ENCODE data around the gene LTBP1. TPM values are rescaled to one million over a fixed set of nuclear protein-coding genes. Genes with fewer than 3 reads are reported as not detected.
A peak's percentile ranks its signal among the peaks of the same experiment; 100 is the strongest.

LTBP1 gene
- total RNA-seq, 1 donor from 2014 or later = 43.9 TPM

DNA sequence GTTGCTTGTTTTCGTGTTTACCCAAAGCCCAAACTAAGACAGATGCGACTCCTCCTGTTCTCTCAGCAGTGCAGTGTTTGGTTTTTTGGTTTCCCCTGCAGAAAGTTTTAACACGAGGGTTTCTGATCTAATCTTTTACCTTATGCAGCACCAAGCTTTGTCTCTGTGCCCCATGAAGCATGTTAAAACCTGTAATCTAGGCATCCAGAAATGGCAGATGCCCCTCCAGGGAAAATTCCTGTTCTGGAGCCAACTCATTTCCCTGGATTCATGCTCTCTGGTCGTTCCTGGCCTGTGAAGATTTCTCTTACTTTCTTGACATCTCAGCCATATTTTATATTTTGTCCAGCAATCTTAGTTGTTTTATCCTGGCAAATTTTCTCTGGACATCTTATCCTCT lies 91.5 kb downstream of the LTBP1 start:
- H3K4me3 ChIP-seq (ENCODE audit: low read depth, low read length) = no peak overlapping the region
- TF ChIP-seq, protein P1, sequence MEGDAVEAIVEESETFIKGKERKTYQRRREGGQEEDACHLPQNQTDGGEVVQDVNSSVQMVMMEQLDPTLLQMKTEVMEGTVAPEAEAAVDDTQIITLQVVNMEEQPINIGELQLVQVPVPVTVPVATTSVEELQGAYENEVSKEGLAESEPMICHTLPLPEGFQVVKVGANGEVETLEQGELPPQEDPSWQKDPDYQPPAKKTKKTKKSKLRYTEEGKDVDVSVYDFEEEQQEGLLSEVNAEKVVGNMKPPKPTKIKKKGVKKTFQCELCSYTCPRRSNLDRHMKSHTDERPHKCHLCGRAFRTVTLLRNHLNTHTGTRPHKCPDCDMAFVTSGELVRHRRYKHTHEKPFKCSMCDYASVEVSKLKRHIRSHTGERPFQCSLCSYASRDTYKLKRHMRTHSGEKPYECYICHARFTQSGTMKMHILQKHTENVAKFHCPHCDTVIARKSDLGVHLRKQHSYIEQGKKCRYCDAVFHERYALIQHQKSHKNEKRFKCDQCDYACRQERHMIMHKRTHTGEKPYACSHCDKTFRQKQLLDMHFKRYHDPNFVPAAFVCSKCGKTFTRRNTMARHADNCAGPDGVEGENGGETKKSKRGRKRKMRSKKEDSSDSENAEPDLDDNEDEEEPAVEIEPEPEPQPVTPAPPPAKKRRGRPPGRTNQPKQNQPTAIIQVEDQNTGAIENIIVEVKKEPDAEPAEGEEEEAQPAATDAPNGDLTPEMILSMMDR (conservative IDR thresholded peaks at IDR 0.05; ENCODE audit: low read depth, low read length) = no peak
- DNase-seq (ENCODE audit: low read depth) = no peak

DNA sequence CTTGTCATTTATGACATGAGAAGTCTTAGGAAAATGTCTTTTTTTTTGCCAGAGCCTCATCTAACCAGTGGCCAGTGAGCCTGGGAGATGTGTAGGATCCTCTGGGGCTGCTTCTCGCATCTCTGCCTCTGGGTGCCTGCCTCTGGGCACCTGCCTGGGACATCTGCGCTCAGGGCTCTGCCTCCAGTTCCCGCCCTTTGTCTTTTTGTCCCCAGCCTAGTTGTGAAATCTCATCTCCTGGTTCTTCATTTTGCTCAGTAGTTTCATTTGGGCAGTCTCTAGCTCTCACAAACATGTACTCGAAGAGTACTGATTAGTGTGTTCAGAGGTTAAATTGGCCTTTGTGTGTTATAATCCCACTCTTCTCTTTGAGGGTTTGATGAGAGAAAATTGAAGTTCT lies 92.0 kb downstream of the LTBP1 start:
- no peak overlapping the region for H3K4me3 ChIP-seq (ENCODE audit: low read depth, low read length)
- TF ChIP-seq, protein P1 (conservative IDR thresholded peaks at IDR 0.05; ENCODE audit: low read depth, low read length) = no peak
- DNase-seq (ENCODE audit: low read depth) = no peak

DNA sequence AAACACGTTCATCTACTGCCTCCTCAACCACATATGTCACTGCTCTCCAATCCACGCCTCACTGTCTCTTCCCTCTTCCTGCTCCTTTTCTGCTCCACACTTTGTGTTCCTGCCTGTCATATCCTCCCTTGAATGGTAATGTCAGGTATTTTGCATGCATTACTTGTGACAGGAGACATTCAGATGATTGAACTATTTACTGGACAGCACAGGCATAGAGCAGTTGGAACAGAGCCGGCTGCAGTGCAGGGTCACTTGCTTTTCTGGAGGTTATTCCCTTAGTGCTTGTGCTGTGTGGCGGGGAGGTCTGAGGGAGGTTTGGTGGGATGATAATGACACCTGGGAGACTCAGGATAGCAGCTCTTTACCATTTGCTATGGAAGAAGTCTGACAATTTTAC lies 93.8 kb downstream of the LTBP1 start:
- no peak for DNase-seq (ENCODE audit: low read depth)
- no peak overlapping the region for H3K4me3 ChIP-seq (ENCODE audit: low read depth, low read length)
- TF ChIP-seq, protein P1 (conservative IDR thresholded peaks at IDR 0.05; ENCODE audit: low read depth, low read length) = no peak

DNA sequence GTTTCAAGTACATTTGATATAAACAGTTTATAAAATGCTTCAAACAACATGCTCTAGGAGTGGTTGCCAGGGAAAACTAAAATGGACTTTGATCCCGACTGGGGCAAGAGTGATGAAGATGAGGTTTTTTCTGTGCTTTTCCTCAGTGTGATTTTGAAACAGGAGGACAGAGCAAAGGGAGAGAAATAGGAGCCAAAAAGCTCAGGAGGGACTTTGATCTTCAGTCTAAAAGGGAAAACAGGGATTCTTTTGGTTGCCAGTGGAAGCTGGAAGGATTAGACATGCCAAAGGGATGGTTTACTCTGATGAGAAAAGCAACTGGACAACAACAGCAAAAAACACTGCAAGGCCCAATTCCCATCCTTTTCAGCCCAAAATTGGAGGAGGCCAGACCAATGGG lies 95.5 kb downstream of the LTBP1 start:
- TF ChIP-seq, protein P1 (conservative IDR thresholded peaks at IDR 0.05; ENCODE audit: low read depth, low read length) = no peak
- no peak for DNase-seq (ENCODE audit: low read depth)
- H3K4me3 ChIP-seq (ENCODE audit: low read depth, low read length) = no peak overlapping the region

DNA sequence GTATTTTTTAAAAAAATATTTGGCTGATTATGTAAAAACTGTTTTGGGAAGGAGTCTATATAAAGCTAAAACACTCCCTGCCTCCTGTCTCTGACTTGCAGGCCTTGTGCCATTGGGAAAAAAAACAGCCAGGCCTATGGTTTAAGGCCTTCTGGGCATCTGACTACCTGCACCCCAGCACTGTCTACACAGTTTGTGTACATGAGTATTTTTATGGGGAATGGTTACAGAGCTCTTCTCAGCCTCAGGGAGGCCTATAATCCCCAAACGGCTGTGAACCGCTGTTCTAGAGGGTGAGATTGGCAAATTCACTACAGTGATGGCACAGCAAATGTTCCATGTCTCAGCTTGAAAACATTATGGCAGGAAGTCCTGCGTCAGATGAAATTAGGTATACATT lies 96.1 kb downstream of the LTBP1 start:
- no peak for DNase-seq (ENCODE audit: low read depth)
- no peak overlapping the region for H3K4me3 ChIP-seq (ENCODE audit: low read depth, low read length)
- TF ChIP-seq, protein P1 (conservative IDR thresholded peaks at IDR 0.05; ENCODE audit: low read depth, low read length) = no peak

DNA sequence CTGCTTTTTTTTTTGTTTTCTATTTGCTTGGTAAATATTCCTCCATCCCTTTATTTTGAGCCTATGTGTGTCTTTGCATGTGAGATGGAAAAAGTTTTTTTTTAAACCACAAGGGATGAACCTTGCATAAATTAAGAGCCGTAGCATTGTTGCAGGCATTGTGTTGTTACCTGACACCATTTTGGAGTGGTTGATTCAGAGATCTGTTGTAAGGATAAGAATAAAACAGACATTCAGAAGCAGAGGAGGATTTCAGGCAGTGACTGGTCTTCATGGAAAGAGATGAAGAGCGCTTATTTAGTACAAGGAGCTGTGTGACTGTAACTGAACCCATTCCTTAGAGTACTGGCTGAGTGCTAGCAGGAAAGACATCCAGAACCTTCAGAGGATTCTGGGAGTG lies 101.2 kb downstream of the LTBP1 start:
- TF ChIP-seq, protein P1 (conservative IDR thresholded peaks at IDR 0.05; ENCODE audit: low read depth, low read length) = no peak
- H3K4me3 ChIP-seq (ENCODE audit: low read depth, low read length) = no peak overlapping the region
- no peak for DNase-seq (ENCODE audit: low read depth)

DNA sequence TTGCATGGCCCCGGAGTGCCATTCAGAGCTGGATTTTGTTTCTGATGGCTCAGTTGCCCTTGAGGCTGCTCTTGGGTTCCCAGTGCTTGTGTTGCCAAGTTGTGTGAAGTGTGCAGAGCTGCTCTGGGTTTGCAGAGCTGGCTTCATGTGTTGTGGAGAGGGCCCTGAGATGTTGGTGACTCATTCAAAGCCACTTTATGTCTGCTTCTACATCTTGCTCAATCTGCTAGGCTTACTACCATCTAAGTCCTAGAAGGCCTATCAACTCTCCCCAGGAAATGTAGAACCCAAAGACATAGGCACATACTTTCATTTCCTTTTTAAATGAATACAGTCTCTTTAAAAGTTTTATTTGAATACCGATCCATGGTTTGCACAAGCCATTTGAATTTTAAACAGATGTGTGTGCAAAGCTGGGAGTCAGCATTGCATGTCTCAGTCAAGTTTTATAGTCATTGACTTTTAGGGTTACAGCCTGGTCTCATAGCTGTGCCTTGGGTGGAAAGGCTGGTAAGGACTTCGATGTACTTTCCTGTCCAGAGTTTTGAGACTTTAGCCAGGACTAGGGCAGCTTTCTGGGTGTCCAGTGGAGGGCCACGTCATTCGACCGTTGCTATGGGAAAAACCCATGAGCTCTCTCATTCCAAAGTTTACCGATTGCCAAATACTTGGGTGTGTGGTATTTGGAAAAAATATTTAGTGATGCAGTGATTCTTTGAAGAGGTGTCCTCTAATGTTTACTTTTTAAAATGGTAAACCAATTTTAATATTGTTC lies 105.0 kb downstream of the LTBP1 start:
- no peak overlapping the region for H3K4me3 ChIP-seq (ENCODE audit: low read depth, low read length)
- TF ChIP-seq, protein P1 (conservative IDR thresholded peaks at IDR 0.05; ENCODE audit: low read depth, low read length) = no peak
- peak; percentile 30 for DNase-seq (ENCODE audit: low read depth)
